Stimulated activated naive CD8-positive, alpha-beta T cell treated with anti-CD3 and anti-CD28 coated beads, Interleukin-15, Interleukin-2, amounts not matched to agents 100 U/mL and 50 U/mL, for 24 hours (primary cell): ENCODE data around the gene SORCS1.

Experiments
- ATAC-seq: fragments of 150-1000 bp; cut with Tn5 transposase; one replicate; pipeline ENCODE4 v1.10.0; 2021
- DNase-seq: peaks from one replicate; pipeline ENCODE4 v3.0.0; 2021

The SORCS1 gene

GRCh38 chr10:106655636-106656035 is 508.9 kb downstream of the SORCS1 start:
- ATAC-seq (no peak), DNase-seq (no peak)

- no peak for ATAC-seq
- no peak for DNase-seq
Observed at GRCh38 chr10:106655165-106655564, 509.3 kb downstream of the SORCS1 start.

GRCh38 chr10:106652279-106652678 is 512.2 kb downstream of the SORCS1 start:
- DNase-seq (no peak), ATAC-seq (no peak)

- ATAC-seq (no peak), DNase-seq (no peak)
Observed at GRCh38 chr10:106648534-106649481, 515.7 kb downstream of the SORCS1 start.

GRCh38 chr10:106643473-106643872 is 521.0 kb downstream of the SORCS1 start:
- no peak for ATAC-seq
- DNase-seq, result no peak

GRCh38 chr10:106637873-106638272 is 526.6 kb downstream of the SORCS1 start:
- ATAC-seq (no peak), DNase-seq (no peak)

- DNase-seq (no peak), ATAC-seq (no peak)
Observed at GRCh38 chr10:106636766-106637491, 527.6 kb downstream of the SORCS1 start.

- DNase-seq (no peak), ATAC-seq (no peak)
Observed at GRCh38 chr10:106635947-106636346, 528.6 kb downstream of the SORCS1 start.

- DNase-seq (no peak), ATAC-seq (peak; percentile 19)
Observed at GRCh38 chr10:106631016-106631702, 533.3 kb downstream of the SORCS1 start.

GRCh38 chr10:106626371-106626770 is 538.1 kb downstream of the SORCS1 start:
- DNase-seq (no peak), ATAC-seq (no peak)

GRCh38 chr10:106625751-106626150 is 538.8 kb downstream of the SORCS1 start:
- ATAC-seq (no peak), DNase-seq (no peak)

GRCh38 chr10:106619346-106619745 is 545.2 kb downstream of the SORCS1 start:
- DNase-seq, result no peak

GRCh38 chr10:106618646-106619045 is 545.9 kb downstream of the SORCS1 start:
- DNase-seq, result no peak
- no peak for ATAC-seq

More at GRCh38 chr10:106619346-106619745, 545.2 kb downstream of the SORCS1 start:
- no peak for ATAC-seq

- no peak for DNase-seq
- ATAC-seq, result no peak
Observed at GRCh38 chr10:106615081-106615480, 549.4 kb downstream of the SORCS1 start.

GRCh38 chr10:106614293-106614692 is 550.2 kb downstream of the SORCS1 start:
- DNase-seq (no peak), ATAC-seq (no peak)

GRCh38 chr10:106612381-106612780 is 552.1 kb downstream of the SORCS1 start:
- DNase-seq, result no peak
- ATAC-seq, result no peak

GRCh38 chr10:106609470-106610266 is 554.8 kb downstream of the SORCS1 start:
- DNase-seq, result no peak
- no peak for ATAC-seq

- DNase-seq (no peak), ATAC-seq (no peak)
Observed at GRCh38 chr10:106608066-106608465, 556.4 kb downstream of the SORCS1 start.

- no peak for DNase-seq
Observed at GRCh38 chr10:106595281-106595680, 569.2 kb downstream of the SORCS1 start.

GRCh38 chr10:106593876-106594275 is 570.6 kb downstream of the SORCS1 start:
- no peak for ATAC-seq

More at GRCh38 chr10:106595281-106595680, 569.2 kb downstream of the SORCS1 start:
- ATAC-seq, result no peak

GRCh38 chr10:106592396-106592795 is 572.1 kb downstream of the SORCS1 start:
- no peak for ATAC-seq
- no peak for DNase-seq

More at GRCh38 chr10:106593876-106594275, 570.6 kb downstream of the SORCS1 start:
- no peak for DNase-seq

- ATAC-seq, result no peak
- no peak for DNase-seq
Observed at GRCh38 chr10:106582291-106582690, 582.2 kb downstream of the SORCS1 start.
